Measurements from ENCODE around the gene AASDH. TPM values are rescaled to one million over a fixed set of nuclear protein-coding genes. Genes with fewer than 3 reads are reported as not detected.
A peak's percentile ranks its signal among the peaks of the same experiment; 100 is the strongest.

AASDH gene
- total RNA-seq, 1 donor from 2014 or later, result 12.6 TPM

DNA sequence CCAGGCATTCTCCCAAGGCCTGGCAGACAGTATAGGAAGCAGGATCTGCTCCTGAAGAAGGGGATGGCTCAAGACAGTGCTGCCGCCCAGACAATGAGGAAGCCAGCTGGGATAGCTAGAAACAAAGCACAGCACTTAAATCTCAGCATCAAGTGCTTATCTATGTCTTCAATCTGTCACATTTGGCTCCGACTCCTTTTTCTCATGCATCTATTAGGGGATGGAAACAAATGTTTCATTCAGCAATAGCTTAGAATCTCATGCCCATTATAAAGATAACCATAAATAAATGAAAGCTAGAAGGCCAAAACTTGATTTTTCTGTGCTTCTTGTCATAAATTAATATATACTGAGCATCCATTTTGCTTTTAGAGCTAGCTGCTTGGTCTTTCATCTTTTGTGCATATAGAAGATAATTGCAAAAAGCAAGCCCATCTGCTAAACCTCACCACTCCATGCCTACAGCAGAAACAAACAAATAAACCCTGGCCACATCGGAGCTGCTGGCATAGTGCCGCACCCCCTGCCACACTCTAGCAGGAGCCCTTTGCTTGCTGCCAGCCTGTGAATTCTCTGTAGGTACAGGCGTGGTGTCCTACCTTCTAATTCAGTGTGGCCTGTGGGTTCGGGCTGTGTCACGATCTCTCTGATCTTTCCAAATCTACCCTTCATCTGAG is 75.9 kb downstream of the AASDH start:
- TF ChIP-seq CTCF (conservative IDR thresholded peaks at IDR 0.05), result no peak
- H3K9me3 Mint-ChIP-seq, result no peaks in the 10 kb centered on the region
- no peak overlapping the region for H3K27ac Mint-ChIP-seq (ENCODE audit: unreplicated experiment)
- H3K36me3 Mint-ChIP-seq (ENCODE audit: low read depth), result peaks cover 12% of the 10 kb centered on the region
- no peak overlapping the region for H3K4me3 Mint-ChIP-seq
- no peak for DNase-seq (ENCODE audit: low read depth, low spot score)
- H3K27me3 Mint-ChIP-seq (ENCODE audit: low read depth), result no peaks in the 10 kb centered on the region
- no peaks in the 10 kb centered on the region for H3K4me1 Mint-ChIP-seq

- Mint-ChIP-seq H3K36me3 (ENCODE audit: low read depth) (peaks cover 10% of the 10 kb centered on the region), H3K27ac (ENCODE audit: unreplicated experiment) (peak overlapping the region; percentile 83), H3K4me1 (no peaks in the 10 kb centered on the region), H3K9me3 (no peaks in the 10 kb centered on the region), H3K4me3 (no peak overlapping the region), H3K27me3 (ENCODE audit: low read depth) (no peaks in the 10 kb centered on the region)
- DNase-seq (ENCODE audit: low read depth, low spot score), result no peak
- TF ChIP-seq CTCF (conservative IDR thresholded peaks at IDR 0.05), result no peak
Observed at GRCh38 chr4:56310401-56311125, 76.7 kb downstream of the AASDH start.

- H3K9me3 Mint-ChIP-seq, result no peaks in the 10 kb centered on the region
- peak overlapping the region; percentile 30 for H3K27ac Mint-ChIP-seq (ENCODE audit: unreplicated experiment)
Observed at GRCh38 chr4:56308384-56308783, 78.9 kb downstream of the AASDH start.

DNA sequence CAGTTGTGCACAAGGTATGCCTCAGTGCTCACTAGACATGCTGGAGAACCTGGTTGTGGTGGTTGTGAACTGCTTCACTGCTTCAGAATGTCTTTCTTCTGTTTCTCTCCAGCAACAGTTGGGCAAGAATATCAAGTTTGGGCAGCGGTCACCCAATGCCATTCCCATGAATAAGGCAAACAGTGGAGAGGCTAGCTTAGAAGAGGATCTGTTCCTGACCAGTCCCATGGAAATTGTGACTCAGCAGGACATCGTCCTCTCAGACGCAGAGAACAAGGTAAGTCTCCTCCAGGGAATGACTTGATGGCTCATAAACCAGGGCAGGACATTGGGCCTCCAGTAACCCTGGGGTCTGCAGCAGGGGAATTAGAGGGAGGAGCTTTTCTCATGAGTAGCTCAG is 79.9 kb downstream of the AASDH start:
- no peak for TF ChIP-seq CTCF (conservative IDR thresholded peaks at IDR 0.05)
- Mint-ChIP-seq H3K27me3 (ENCODE audit: low read depth) (no peaks in the 10 kb centered on the region), H3K4me1 (no peaks in the 10 kb centered on the region), H3K4me3 (no peak overlapping the region), H3K27ac (ENCODE audit: unreplicated experiment) (peak overlapping the region; percentile 35), H3K36me3 (ENCODE audit: low read depth) (no peaks in the 10 kb centered on the region), H3K9me3 (no peaks in the 10 kb centered on the region)
- DNase-seq (ENCODE audit: low read depth, low spot score), result no peak

More at GRCh38 chr4:56308384-56308783, 78.9 kb downstream of the AASDH start:
- Mint-ChIP-seq H3K4me1 (no peaks in the 10 kb centered on the region), H3K27me3 (ENCODE audit: low read depth) (no peaks in the 10 kb centered on the region), H3K4me3 (no peak overlapping the region), H3K36me3 (ENCODE audit: low read depth) (peaks cover 3% of the 10 kb centered on the region)
- TF ChIP-seq CTCF (conservative IDR thresholded peaks at IDR 0.05), result no peak
- no peak for DNase-seq (ENCODE audit: low read depth, low spot score)

DNA sequence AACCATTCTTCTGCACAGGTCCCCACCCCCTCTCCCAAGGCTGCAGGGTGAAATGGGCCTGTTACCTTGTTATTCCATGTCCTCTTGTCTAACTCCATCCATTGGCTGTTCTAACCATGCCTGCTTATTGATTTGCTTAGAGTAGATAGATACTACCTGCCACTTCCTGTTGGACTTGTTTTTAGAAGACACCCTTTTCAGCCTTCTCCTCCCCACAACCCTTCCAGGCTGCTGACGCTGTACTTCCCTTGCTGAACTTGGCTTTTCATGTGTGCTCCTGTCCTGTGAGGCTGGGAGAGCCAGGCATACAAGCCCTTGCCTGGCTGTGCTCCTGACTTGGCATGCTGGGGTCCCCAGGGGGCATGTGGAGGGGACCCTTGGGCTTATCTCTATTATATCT is 81.9 kb downstream of the AASDH start:
- DNase-seq (ENCODE audit: low read depth, low spot score), result no peak
- TF ChIP-seq CTCF (conservative IDR thresholded peaks at IDR 0.05), result no peak
- Mint-ChIP-seq H3K4me1 (peaks cover 14% of the 10 kb centered on the region), H3K27ac (ENCODE audit: unreplicated experiment) (peak overlapping the region; percentile 69), H3K9me3 (no peaks in the 10 kb centered on the region), H3K27me3 (ENCODE audit: low read depth) (no peaks in the 10 kb centered on the region), H3K36me3 (ENCODE audit: low read depth) (no peaks in the 10 kb centered on the region), H3K4me3 (no peak overlapping the region)

All from neural crest cell (in vitro differentiated cells).